GM12892 (cell line): ENCODE measurements around the gene SGF29.

Source experiments
- POLR2A ChIP-seq: IDR thresholded peaks from 2 replicates; pipeline ENCODE4 v1.6.1; 2011; ENCODE audit warnings: low read depth, low read length, control low read depth
- POLR2AphosphoS5 ChIP-seq: IDR thresholded peaks from 2 replicates; pipeline ENCODE4 v1.6.1; 2011; ENCODE audit warnings: low read depth, low read length, control low read depth
- TAF1 ChIP-seq: IDR thresholded peaks from 2 replicates; pipeline ENCODE4 v1.6.1; 2011; ENCODE audit warnings: low read depth, mild to moderate bottlenecking, control low read depth, low read length, borderline replicate concordance

GRCh38 chr16:28505489-28506137, 48.1 kb upstream of the SGF29 start:
- TF ChIP-seq POLR2AphosphoS5 (no peak), TAF1 (no peak), POLR2A (no peak)
